HCT116 (cell line): ENCODE data around the gene ARHGEF40. TPM values are rescaled to one million over a fixed set of nuclear protein-coding genes. Genes with fewer than 3 reads are reported as not detected.

Experiments
- ATAC-seq: fragments of 200-7000 bp; cut with Tn5 transposase; 2 replicates; pipeline ENCODE4 v1.9.1; 2020; ENCODE audit warnings: mild to moderate bottlenecking, moderate library complexity
- BruUV-seq: library from RNA; stranded (reverse); fragments of 400-500 nt; replicated peaks from 2 replicates; lab custom pipeline; 2021; lab: Mats Ljungman, UMichigan
- CTCF ChIA-PET: fragments of 300-600 bp; sonication (Branson Sonifier 250); formaldehyde crosslinking; loops from one replicate; lab custom pipeline; 2021; ENCODE audit warnings: antibody characterized with exemption; lab: Charles Lee
- POLR2A ChIA-PET: fragments of 300-600, 350-600 bp; sonication (Branson Sonifier 250); formaldehyde crosslinking; loops from one replicate; lab custom pipeline; 2021; ENCODE audit warnings: antibody characterized with exemption; lab: Charles Lee
- RAD21 ChIA-PET, 2 experiments: fragments of 300-600 bp; sonication (Branson Sonifier 250); formaldehyde crosslinking; loops; one replicate each; lab custom pipeline; 2023; ENCODE audit warnings: low total read pairs in 2 of 2; ENCODE audit not compliant: uncharacterized antibody in 2 of 2, unreplicated experiment in 2 of 2, low non-redundant PET in 1 of 2; lab: Charles Lee
- DNase-seq: peaks from one replicate; pipeline ENCODE4 v3.0.0-alpha.2; 2010; ENCODE audit warnings: low read depth, low spot score
- H2AFZ ChIP-seq: fragments of 200-600 bp; shearing (Covaris generic), sonication (generic); 2 replicates; pipeline ENCODE4 v1.6.1; 2017; ENCODE audit warnings: low read depth, mixed run types, mixed read lengths, antibody characterized with exemption, low read length; ENCODE audit not compliant: poor library complexity, severe bottlenecking
- H3K27ac ChIP-seq: 2 replicates; pipeline ENCODE4 v1.5.1; 2012; ENCODE audit warnings: low read depth, low read length
- H3K27me3 ChIP-seq: fragments of 200-600 bp; sonication (generic); 2 replicates; pipeline ENCODE4 v1.6.1; 2016; ENCODE audit warnings: mixed run types, low read length, mixed read lengths; ENCODE audit not compliant: insufficient read depth
- H3K36me3 ChIP-seq, 2 experiments: fragments of 200-500 bp in 1 of 2; fragments of 200-600 bp in 1 of 2; sonication (Bioruptor generic) in 1 of 2; sonication (generic) in 1 of 2; 2 replicates each; pipeline versions ENCODE4 v1.5.1 to v1.6.1; 2014 to 2016; ENCODE audit warnings: low read length in 2 of 2, inconsistent platforms in 1 of 2, mixed read lengths in 1 of 2, mixed run types in 1 of 2; ENCODE audit not compliant: insufficient read depth in 2 of 2, control insufficient read depth in 1 of 2
- H3K4me1 ChIP-seq, 2 experiments: fragments of 200-600 bp in 1 of 2; sonication (generic) in 1 of 2; 2 replicates each; pipeline versions ENCODE4 v1.5.1 to v1.6.1; 2012 to 2017; ENCODE audit warnings: low read length in 2 of 2, inconsistent platforms in 1 of 2, mild to moderate bottlenecking in 1 of 2, mixed read lengths in 1 of 2, mixed run types in 1 of 2, moderate library complexity in 1 of 2; ENCODE audit not compliant: insufficient read depth in 2 of 2, control insufficient read depth in 1 of 2
- H3K4me2 ChIP-seq: fragments of 200-600 bp; sonication (generic); 2 replicates; pipeline ENCODE4 v1.6.1; 2017; ENCODE audit warnings: mixed run types, low read length, mixed read lengths
- H3K4me3 ChIP-seq, 2 experiments: fragments of 200-600 bp in 1 of 2; sonication (generic) in 1 of 2; replicated peaks in 1 of 2; 2 replicates each; pipeline ENCODE4 v1.5.1; 2011 to 2016; ENCODE audit warnings: low read length in 2 of 2, control low read depth in 1 of 2, low read depth in 1 of 2, mild to moderate bottlenecking in 1 of 2, mixed read lengths in 1 of 2, mixed run types in 1 of 2
- H3K79me2 ChIP-seq: fragments of 200-600 bp; sonication (generic); 2 replicates; pipeline ENCODE4 v1.6.1; 2017; ENCODE audit warnings: mild to moderate bottlenecking, mixed run types, low read length, moderate library complexity, mixed read lengths; ENCODE audit not compliant: insufficient read depth
- H3K9ac ChIP-seq: fragments of 200-600 bp; sonication (generic); 2 replicates; pipeline ENCODE4 v1.6.1; 2016; ENCODE audit warnings: low read length, mixed read lengths
- H3K9me2 ChIP-seq: fragments of 200-600 bp; sonication (generic), shearing (Covaris generic); 2 replicates; pipeline ENCODE4 v1.6.1; 2017; ENCODE audit warnings: mixed run types, mild to moderate bottlenecking, moderate library complexity; ENCODE audit not compliant: insufficient read depth
- H3K9me3 ChIP-seq, 2 experiments: fragments of 200-500 bp in 1 of 2; fragments of 200-600 bp in 1 of 2; sonication (Bioruptor generic) in 1 of 2; sonication (generic) in 1 of 2; 2 replicates each; pipeline ENCODE4 v1.6.1; 2014 to 2017; ENCODE audit warnings: low read length in 2 of 2, mixed read lengths in 2 of 2, inconsistent platforms in 1 of 2, low read depth in 1 of 2, mild to moderate bottlenecking in 1 of 2, mixed run types in 1 of 2, moderate library complexity in 1 of 2; ENCODE audit not compliant: control insufficient read depth in 1 of 2, insufficient read depth in 1 of 2
- H4K20me1 ChIP-seq: fragments of 200-600 bp; sonication (generic), shearing (Covaris generic); 2 replicates; pipeline ENCODE4 v1.6.1; 2017; ENCODE audit warnings: mixed run types, mild to moderate bottlenecking, moderate library complexity; ENCODE audit not compliant: insufficient read depth
- ATF3 ChIP-seq: IDR thresholded peaks from 2 replicates; pipeline ENCODE4 v1.6.1; 2012
- CBX3 ChIP-seq: IDR thresholded peaks from 2 replicates; pipeline ENCODE4 v1.6.1; 2012; ENCODE audit warnings: low read depth
- CEBPB ChIP-seq: IDR thresholded peaks from 2 replicates; pipeline ENCODE4 v1.6.1; 2012; ENCODE audit warnings: low read depth
- CTCF ChIP-seq, 3 experiments: fragments of 200-600 bp in 1 of 3; sonication (generic) in 1 of 3; IDR thresholded peaks in 2 of 3; conservative IDR thresholded peaks in 1 of 3; 2 replicates each; pipeline ENCODE4 v1.5.1; 2012 to 2017; ENCODE audit warnings: low read depth in 2 of 3, low read length in 2 of 3, antibody characterized with exemption in 1 of 3, borderline replicate concordance in 1 of 3, control low read depth in 1 of 3, mild to moderate bottlenecking in 1 of 3, mixed read lengths in 1 of 3, mixed run types in 1 of 3, moderate library complexity in 1 of 3; ENCODE audit not compliant: insufficient read depth in 1 of 3
- EGR1 ChIP-seq: IDR thresholded peaks from 2 replicates; pipeline ENCODE4 v1.6.1; 2012; ENCODE audit warnings: low read depth
- ELF1 ChIP-seq: IDR thresholded peaks from 2 replicates; pipeline ENCODE4 v1.6.1; 2012; ENCODE audit warnings: low read depth, borderline replicate concordance
- EZH2 ChIP-seq: fragments of 200-600 bp; sonication (generic); IDR thresholded peaks from 2 replicates; pipeline ENCODE4 v1.6.1; 2017; ENCODE audit warnings: antibody characterized with exemption, mixed run types
- EZH2phosphoT487 ChIP-seq: fragments of 200-600 bp; IDR thresholded peaks from 2 replicates; pipeline ENCODE4 v1.6.1; 2018; ENCODE audit warnings: antibody characterized with exemption, borderline replicate concordance
- FOSL1 ChIP-seq: IDR thresholded peaks from 2 replicates; pipeline ENCODE4 v1.6.1; 2012; ENCODE audit warnings: low read depth
- JUND ChIP-seq: IDR thresholded peaks from 2 replicates; pipeline ENCODE4 v1.6.1; 2012
- MAX ChIP-seq: IDR thresholded peaks from 2 replicates; pipeline ENCODE4 v1.6.1; 2012
- POLR2A ChIP-seq: IDR thresholded peaks from 2 replicates; pipeline ENCODE4 v1.7.0; 2011; ENCODE audit warnings: borderline replicate concordance; ENCODE audit not compliant: insufficient read depth, insufficient read length; ENCODE audit errors: extremely low read depth
- POLR2AphosphoS5 ChIP-seq: IDR thresholded peaks from 2 replicates; pipeline ENCODE4 v1.6.1; 2011; ENCODE audit warnings: mild to moderate bottlenecking, low read depth, low read length, moderate library complexity
- RAD21 ChIP-seq: IDR thresholded peaks from 2 replicates; pipeline ENCODE4 v1.6.1; 2012; ENCODE audit warnings: low read depth, mild to moderate bottlenecking
- REST ChIP-seq: IDR thresholded peaks from 2 replicates; pipeline ENCODE4 v1.6.1; 2012; ENCODE audit warnings: low read depth
- TCF7L2 ChIP-seq: IDR thresholded peaks from 2 replicates; pipeline ENCODE4 v1.7.0; 2011; ENCODE audit warnings: borderline replicate concordance, inconsistent platforms; ENCODE audit not compliant: insufficient read depth, insufficient read length; ENCODE audit errors: extremely low read depth
- YY1 ChIP-seq: IDR thresholded peaks from 2 replicates; pipeline ENCODE4 v1.6.1; 2011; ENCODE audit warnings: low read length, low read depth, moderate library complexity, mild to moderate bottlenecking; ENCODE audit not compliant: insufficient replicate concordance; ENCODE audit errors: extremely low read depth
- ZBTB33 ChIP-seq: IDR thresholded peaks from 2 replicates; pipeline ENCODE4 v1.6.1; 2011; ENCODE audit warnings: mild to moderate bottlenecking, low read length, moderate library complexity; ENCODE audit not compliant: insufficient replicate concordance; ENCODE audit errors: extremely low read depth
- ZFX ChIP-seq: fragments of 450-650 bp; IDR thresholded peaks from 2 replicates; pipeline ENCODE4 v1.6.1; 2017
- ZNF274 ChIP-seq: fragments of 200-500 bp; sonication (Bioruptor generic); IDR thresholded peaks from 2 replicates; pipeline ENCODE4 v1.6.1; 2014; ENCODE audit warnings: mild to moderate bottlenecking, low read depth, low read length, inconsistent platforms
- intact Hi-C: fragments of 100-400 bp; cut with micrococcal nuclease; formaldehyde crosslinking; loops from 2 replicates; pipeline ENCODE4 v1.10.0; 2022
- total RNA-seq: library from RNA; stranded (reverse); gene quantifications from one replicate; pipeline ENCODE4 v1.2.1, GENCODE V29; 2021; ENCODE audit not compliant: unreplicated experiment

Gene ARHGEF40
- total RNA-seq, 1 experiment from 2014 or later = 6.3 TPM

- H3K27ac ChIP-seq = no peak overlapping the region
- H3K79me2 ChIP-seq = no peaks in the 10 kb centered on the region
- H3K4me2 ChIP-seq = no peak overlapping the region
- H3K9me2 ChIP-seq = no peaks in the 10 kb centered on the region
- H4K20me1 ChIP-seq = no peaks in the 10 kb centered on the region
- no peaks in the 10 kb centered on the region for H3K4me1 ChIP-seq
- ATAC-seq (no peak), DNase-seq (no peak)
- intact Hi-C loops = no loop called here
- no peaks in the 10 kb centered on the region for H3K27me3 ChIP-seq
- BruUV-seq = no TSS peak
- H2AFZ ChIP-seq = no peak overlapping the region
- TF ChIP-seq CEBPB (no peak), EZH2 (no peak), POLR2A (no peak), FOSL1 (no peak), ELF1 (no peak), POLR2AphosphoS5 (no peak), TCF7L2 (no peak), CBX3 (no peak), ZFX (no peak), REST (no peak), ATF3 (no peak), ZBTB33 (no peak), EZH2phosphoT487 (no peak), YY1 (no peak), JUND (no peak), CTCF (IDR thresholded peaks at IDR 0.05 in 2 of 3, conservative IDR thresholded peaks at IDR 0.05 in 1 of 3; ENCODE audit: borderline replicate concordance in 1 of 3, insufficient read depth in 1 of 3, low read depth in 2 of 3, low read length in 2 of 3) (no peak), MAX (no peak), EGR1 (no peak), RAD21 (no peak), ZNF274 (no peak)
- CTCF ChIA-PET = no interaction called here
- H3K36me3 ChIP-seq = no peaks in the 10 kb centered on the region
- H3K4me3 ChIP-seq = no peak overlapping the region
- RAD21 ChIA-PET = no interaction called here
- POLR2A ChIA-PET = no interaction called here
- H3K9ac ChIP-seq = no peak overlapping the region
- no peaks in the 10 kb centered on the region for H3K9me3 ChIP-seq
These were observed 48.8 kb downstream of the ARHGEF40 start for GRCh38 chr14:21118933-21119332.
